Measurements from ENCODE around the gene CLTCL1. TPM values are rescaled to one million over a fixed set of nuclear protein-coding genes. Genes with fewer than 3 reads are reported as not detected.
"Not testable (repeated sequence)": the region's sequence is repeated elsewhere in the genome, so short reads cannot be mapped to it uniquely, and the experiment has no call there.

CLTCL1 gene
- total RNA-seq, 2 donors from 2014 or later = 0.66 to 2.3 TPM

GRCh38 chr22:19321757-19322156, 30.2 kb upstream of the CLTCL1 start:
- intact Hi-C loops (cut with DNase I) = no loop called here
- ATAC-seq = no peak
- Histone ChIP-seq H3K36me3 (replicated peaks in 1 of 2; ENCODE audit: insufficient read depth in 1 of 2, low read depth in 2 of 2) (no peaks in the 10 kb centered on the region), H3K27ac (no peak overlapping the region), H3K4me1 (no peaks in the 10 kb centered on the region), H3K4me3 (no peak overlapping the region), H3K9me3 (peaks cover 0 to 8% (median 0%) of the 10 kb centered on the region in 3 donors), H3K27me3 (no peaks in the 10 kb centered on the region)
- TF ChIP-seq CTCF (IDR thresholded peaks at IDR 0.05) = no peak
- no peak for TF ChIP-seq POLR2A (IDR thresholded peaks at IDR 0.05)
- no peak for DNase-seq
- WGBS, 2 donors = 73 to 82% methylated on average over 2 of the region's 2 CpGs

- H3K4me3 ChIP-seq; H3K36me3 ChIP-seq (replicated peaks in 1 of 2; ENCODE audit: insufficient read depth in 1 of 2, low read depth in 2 of 2); intact Hi-C loops (cut with DNase I); H3K4me1 ChIP-seq; DNase-seq; H3K27ac ChIP-seq; H3K27me3 ChIP-seq; ATAC-seq: not testable (repeated sequence)
- WGBS, 2 donors = 88 to 89% methylated on average over 8 of the region's 8 CpGs
- peaks cover 0 to 13% (median 0%) of the 10 kb centered on the region in 3 donors for H3K9me3 ChIP-seq
These were observed 28.6 kb upstream of the CLTCL1 start for GRCh38 chr22:19320136-19320535.

- ATAC-seq (no peak), DNase-seq (no peak)
- Histone ChIP-seq H3K9me3 (peaks cover 0 to 13% (median 0%) of the 10 kb centered on the region in 3 donors), H3K4me1 (no peaks in the 10 kb centered on the region), H3K27me3 (no peaks in the 10 kb centered on the region), H3K4me3 (no peak overlapping the region), H3K27ac (no peak overlapping the region), H3K36me3 (replicated peaks in 1 of 2; ENCODE audit: insufficient read depth in 1 of 2, low read depth in 2 of 2) (no peaks in the 10 kb centered on the region)
- TF ChIP-seq CTCF (IDR thresholded peaks at IDR 0.05) (no peak), POLR2A (IDR thresholded peaks at IDR 0.05) (no peak)
- intact Hi-C loops (cut with DNase I) = no loop called here
These were observed 27.8 kb upstream of the CLTCL1 start for GRCh38 chr22:19319281-19319680.

- ATAC-seq = no peak
- intact Hi-C loops (cut with DNase I) = no loop called here
- Histone ChIP-seq H3K4me3 (no peak overlapping the region), H3K27ac (no peak overlapping the region), H3K27me3 (no peaks in the 10 kb centered on the region), H3K4me1 (no peaks in the 10 kb centered on the region), H3K36me3 (replicated peaks in 1 of 2; ENCODE audit: insufficient read depth in 1 of 2, low read depth in 2 of 2) (no peaks in the 10 kb centered on the region), H3K9me3 (peaks cover 0 to 13% (median 0%) of the 10 kb centered on the region in 3 donors)
- no peak for TF ChIP-seq CTCF (IDR thresholded peaks at IDR 0.05)
- no peak for TF ChIP-seq POLR2A (IDR thresholded peaks at IDR 0.05)
- no peak for DNase-seq
These were observed 26.3 kb upstream of the CLTCL1 start for GRCh38 chr22:19317865-19318264.

GRCh38 chr22:19307872-19308271, 16.4 kb upstream of the CLTCL1 start:
- no peaks in the 10 kb centered on the region for H3K9me3 ChIP-seq
- no peaks in the 10 kb centered on the region for H3K4me1 ChIP-seq
- TF ChIP-seq POLR2A (IDR thresholded peaks at IDR 0.05) (no peak), CTCF (IDR thresholded peaks at IDR 0.05) (no peak)
- H3K27ac ChIP-seq = no peak overlapping the region
- H3K36me3 ChIP-seq (replicated peaks in 1 of 2; ENCODE audit: insufficient read depth in 1 of 2, low read depth in 2 of 2) = no peaks in the 10 kb centered on the region
- DNase-seq (no peak), ATAC-seq (no peak)
- H3K27me3 ChIP-seq = no peaks in the 10 kb centered on the region
- WGBS, 2 donors = 64 to 73% methylated on average over 2 of the region's 2 CpGs
- no peak overlapping the region for H3K4me3 ChIP-seq
- intact Hi-C loops (cut with DNase I) = no loop called here

- intact Hi-C loops (cut with DNase I) = not testable (repeated sequence)
These were observed 15.0 kb upstream of the CLTCL1 start for GRCh38 chr22:19306535-19306934.

More at GRCh38 chr22:19306535-19306934, 15.0 kb upstream of the CLTCL1 start:
- ATAC-seq; DNase-seq; H3K4me3 ChIP-seq; H3K4me1 ChIP-seq; H3K27ac ChIP-seq; H3K36me3 ChIP-seq (replicated peaks in 1 of 2; ENCODE audit: insufficient read depth in 1 of 2, low read depth in 2 of 2); H3K9me3 ChIP-seq; H3K27me3 ChIP-seq: not testable (repeated sequence)
- WGBS, 2 donors = 89 to 90% methylated on average over 6 of the region's 6 CpGs
